GM19324 (cell line): ENCODE measurements around the gene ELF4.

Experiments used
- ATAC-seq: cut with Tn5 transposase; IDR thresholded peaks from one replicate; pipeline ENCODE4 v1.9.1; 2021; ENCODE audit warnings: mild to moderate bottlenecking, moderate library complexity; ENCODE audit not compliant: unreplicated experiment, low FRiP score

ELF4 gene

GRCh38 chrX:130085551-130086446 lies 24.5 kb downstream of the ELF4 start:
- ATAC-seq, result no peak

- peak; percentile 37 for ATAC-seq
These were observed 25.6 kb downstream of the ELF4 start for GRCh38 chrX:130084631-130085237.

- no peak for ATAC-seq
These were observed 26.5 kb downstream of the ELF4 start for GRCh38 chrX:130083656-130084382.

- ATAC-seq, result no peak
These were observed 27.2 kb downstream of the ELF4 start for GRCh38 chrX:130083107-130083490.

GRCh38 chrX:130082244-130083106 lies 27.8 kb downstream of the ELF4 start:
- ATAC-seq, result peak; percentile 68

GRCh38 chrX:130081421-130082045 lies 28.8 kb downstream of the ELF4 start:
- ATAC-seq, result no peak

- ATAC-seq, result no peak
These were observed 29.4 kb downstream of the ELF4 start for GRCh38 chrX:130080791-130081367.

- no peak for ATAC-seq
These were observed 30.4 kb downstream of the ELF4 start for GRCh38 chrX:130079824-130080406.

GRCh38 chrX:130075777-130076176 lies 34.5 kb downstream of the ELF4 start:
- no peak for ATAC-seq

GRCh38 chrX:130072345-130072740 lies 38.0 kb downstream of the ELF4 start:
- no peak for ATAC-seq

GRCh38 chrX:130071611-130072344 lies 38.5 kb downstream of the ELF4 start:
- no peak for ATAC-seq

- no peak for ATAC-seq
These were observed 43.2 kb downstream of the ELF4 start for GRCh38 chrX:130066975-130067615.

GRCh38 chrX:130060122-130061069 lies 49.9 kb downstream of the ELF4 start:
- peak; percentile 87 for ATAC-seq

- ATAC-seq, result no peak
These were observed 51.6 kb downstream of the ELF4 start for GRCh38 chrX:130058652-130059051.

- ATAC-seq, result no peak
These were observed 53.1 kb downstream of the ELF4 start for GRCh38 chrX:130057209-130057608.

- ATAC-seq, result no peak
These were observed 54.4 kb downstream of the ELF4 start for GRCh38 chrX:130055899-130056298.

GRCh38 chrX:130055103-130055502 lies 55.2 kb downstream of the ELF4 start:
- no peak for ATAC-seq
